ENCODE data around the gene SERPINB1. TPM values are rescaled to one million over a fixed set of nuclear protein-coding genes. Genes with fewer than 3 reads are reported as not detected.

Gene SERPINB1
- total and polyA plus RNA-seq, 3 experiments from 2014 or later: 40.4 to 103 (median 42.4) TPM

GRCh38 chr6:2830183-2830582 is 11.5 kb downstream of the SERPINB1 start:
- Histone ChIP-seq H3K4me3 (ENCODE audit: low read length) (no peak overlapping the region), H3K36me3 (ENCODE audit: insufficient read depth, low read length) (peaks cover 16% of the 10 kb centered on the region), H3K27ac (ENCODE audit: low read depth, low read length) (no peak overlapping the region), H3K4me1 (ENCODE audit: insufficient read depth, low read length) (no peaks in the 10 kb centered on the region), H3K27me3 (ENCODE audit: insufficient read depth, low read length, poor library complexity, severe bottlenecking) (no peaks in the 10 kb centered on the region), H3K9me3 (ENCODE audit: low read length) (no peaks in the 10 kb centered on the region)
- H3K36me3 Mint-ChIP-seq: peaks cover 13 to 35% (median 22%) of the 10 kb centered on the region in 3 donors
- DNase-seq: no peak
- H3K27ac Mint-ChIP-seq: peak overlapping the region in 2 of 8 donors; percentile 45 to 58
- ChIA-PET CTCF (no interaction called here), POLR2A (no interaction called here)
- H3K9me3 Mint-ChIP-seq: no peaks in the 10 kb centered on the region
- no peak overlapping the region for H3K4me3 Mint-ChIP-seq
- H3K4me1 Mint-ChIP-seq: peaks cover 3 to 14% (median 12%) of the 10 kb centered on the region in 3 donors
- H3K27me3 Mint-ChIP-seq: peaks cover 0 to 2% of the 10 kb centered on the region in 2 donors

DNA sequence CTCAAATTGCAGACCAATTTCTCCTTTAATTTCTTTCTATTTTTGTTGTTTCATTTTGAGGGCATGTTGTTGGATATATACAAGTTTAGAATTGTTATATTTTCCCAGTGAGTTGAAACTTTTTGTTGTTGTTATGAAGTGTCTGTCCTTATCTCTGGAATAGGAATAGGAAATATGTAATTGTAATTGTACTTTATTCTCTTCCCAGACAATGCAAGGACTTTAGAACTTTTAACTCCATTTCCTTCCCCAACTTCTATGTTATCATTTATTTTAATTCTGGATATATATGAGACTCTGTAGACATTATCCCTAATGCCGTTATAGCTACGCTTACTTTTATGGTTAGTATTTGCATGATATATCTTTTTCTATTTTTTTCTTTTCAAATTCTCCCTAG is 12.4 kb downstream of the SERPINB1 start:
- H3K27ac Mint-ChIP-seq: peak overlapping the region in 1 of 8 donors; percentile 29
- POLR2A ChIA-PET: interaction anchor here (0.6 kb wide), 1 partner anchor 41 kb away, joined by 3 read pairs; no protein-coding TSS in a partner anchor
- H3K36me3 ChIP-seq (ENCODE audit: insufficient read depth, low read length): peaks cover 11% of the 10 kb centered on the region
- H3K9me3 Mint-ChIP-seq: no peaks in the 10 kb centered on the region
- no peak for DNase-seq
- peaks cover 0 to 2% of the 10 kb centered on the region in 2 donors for H3K27me3 Mint-ChIP-seq
- H3K4me3 Mint-ChIP-seq: no peak overlapping the region
- H3K9me3 ChIP-seq (ENCODE audit: low read length): no peaks in the 10 kb centered on the region
- H3K4me1 ChIP-seq (ENCODE audit: insufficient read depth, low read length): no peaks in the 10 kb centered on the region
- CTCF ChIA-PET: interaction anchor here (1.2 to 2.8 kb wide), 2 partner anchors 13 to 17 kb away, joined by 5 to 8 read pairs; partner anchors contain the start of gene SERPINB1
- H3K36me3 Mint-ChIP-seq: peaks cover 6 to 25% (median 14%) of the 10 kb centered on the region in 3 donors
- H3K27ac ChIP-seq (ENCODE audit: low read depth, low read length): no peak overlapping the region
- H3K4me3 ChIP-seq (ENCODE audit: low read length): no peak overlapping the region
- peaks cover 0 to 5% (median 3%) of the 10 kb centered on the region in 3 donors for H3K4me1 Mint-ChIP-seq
- H3K27me3 ChIP-seq (ENCODE audit: insufficient read depth, low read length, poor library complexity, severe bottlenecking): no peaks in the 10 kb centered on the region

- H3K4me1 Mint-ChIP-seq: peaks cover 0 to 5% (median 0%) of the 10 kb centered on the region in 3 donors
- Histone ChIP-seq H3K27ac (ENCODE audit: low read depth, low read length) (no peak overlapping the region), H3K36me3 (ENCODE audit: insufficient read depth, low read length) (peaks cover 5% of the 10 kb centered on the region), H3K4me1 (ENCODE audit: insufficient read depth, low read length) (no peaks in the 10 kb centered on the region), H3K4me3 (ENCODE audit: low read length) (no peak overlapping the region), H3K9me3 (ENCODE audit: low read length) (no peaks in the 10 kb centered on the region), H3K27me3 (ENCODE audit: insufficient read depth, low read length, poor library complexity, severe bottlenecking) (no peaks in the 10 kb centered on the region)
- DNase-seq: no peak
- POLR2A ChIA-PET: no interaction called here
- H3K9me3 Mint-ChIP-seq: no peaks in the 10 kb centered on the region
- peaks cover 0 to 2% of the 10 kb centered on the region in 2 donors for H3K27me3 Mint-ChIP-seq
- H3K36me3 Mint-ChIP-seq: peaks cover under 1 to 19% (median 10%) of the 10 kb centered on the region in 3 donors
- no peak overlapping the region for H3K27ac Mint-ChIP-seq
- no peak overlapping the region for H3K4me3 Mint-ChIP-seq
- CTCF ChIA-PET: interaction anchor here (1.1 to 2.8 kb wide), 3 partner anchors 13 to 124 kb away, joined by 4 to 8 read pairs (median 5); partner anchors contain the start of gene SERPINB1
Measured at GRCh38 chr6:2828629-2829028, 13.0 kb downstream of the SERPINB1 start.

GRCh38 chr6:2827142-2827541 is 14.5 kb downstream of the SERPINB1 start:
- Histone ChIP-seq H3K4me1 (ENCODE audit: insufficient read depth, low read length) (no peaks in the 10 kb centered on the region), H3K27ac (ENCODE audit: low read depth, low read length) (no peak overlapping the region), H3K4me3 (ENCODE audit: low read length) (no peak overlapping the region), H3K27me3 (ENCODE audit: insufficient read depth, low read length, poor library complexity, severe bottlenecking) (no peaks in the 10 kb centered on the region), H3K9me3 (ENCODE audit: low read length) (no peaks in the 10 kb centered on the region), H3K36me3 (ENCODE audit: insufficient read depth, low read length) (no peaks in the 10 kb centered on the region)
- no peak overlapping the region for H3K27ac Mint-ChIP-seq
- H3K4me3 Mint-ChIP-seq: no peak overlapping the region
- H3K4me1 Mint-ChIP-seq: peaks cover 0 to 5% (median 0%) of the 10 kb centered on the region in 3 donors
- no peaks in the 10 kb centered on the region for H3K9me3 Mint-ChIP-seq
- ChIA-PET CTCF (interaction anchor here (2.8 kb wide), 1 partner anchor 15 kb away, joined by 8 read pairs; the partner anchor contains the start of gene SERPINB1), POLR2A (no interaction called here)
- DNase-seq: no peak
- peaks cover 0 to 2% of the 10 kb centered on the region in 2 donors for H3K27me3 Mint-ChIP-seq
- peaks cover 0 to 10% (median 7%) of the 10 kb centered on the region in 3 donors for H3K36me3 Mint-ChIP-seq

DNA sequence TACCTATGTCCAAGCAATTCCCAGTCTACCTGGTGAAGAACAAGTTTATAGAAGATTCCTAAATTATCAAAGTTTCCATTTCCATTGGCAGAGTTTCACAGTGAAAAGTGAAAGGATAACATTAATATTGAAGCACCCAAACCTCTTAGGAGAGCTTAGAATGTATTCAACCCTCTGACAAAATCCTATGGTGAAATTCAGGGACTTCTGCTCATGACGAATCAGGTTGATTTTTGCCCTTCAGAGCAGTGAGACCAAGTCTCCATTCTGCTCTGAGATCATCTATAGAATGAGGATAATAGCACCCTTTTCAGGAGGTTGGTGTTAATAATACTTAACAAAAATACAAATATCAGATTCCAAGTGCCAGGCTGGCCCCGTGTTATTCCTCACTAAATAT is 15.5 kb downstream of the SERPINB1 start:
- no peak overlapping the region for H3K27ac ChIP-seq (ENCODE audit: low read depth, low read length)
- ChIA-PET POLR2A (no interaction called here), CTCF (interaction anchor here (1.4 kb wide), 1 partner anchor 28 kb away, joined by 3 read pairs; no protein-coding TSS in a partner anchor)
- peak overlapping the region in 1 of 8 donors; percentile 42 for H3K27ac Mint-ChIP-seq
- no peaks in the 10 kb centered on the region for H3K9me3 ChIP-seq (ENCODE audit: low read length)
- no peaks in the 10 kb centered on the region for H3K27me3 Mint-ChIP-seq
- H3K4me3 Mint-ChIP-seq: no peak overlapping the region
- no peak overlapping the region for H3K4me3 ChIP-seq (ENCODE audit: low read length)
- DNase-seq: no peak
- H3K27me3 ChIP-seq (ENCODE audit: insufficient read depth, low read length, poor library complexity, severe bottlenecking): no peaks in the 10 kb centered on the region
- no peaks in the 10 kb centered on the region for H3K9me3 Mint-ChIP-seq
- peaks cover 0 to 5% (median 4%) of the 10 kb centered on the region in 3 donors for H3K36me3 Mint-ChIP-seq
- H3K36me3 ChIP-seq (ENCODE audit: insufficient read depth, low read length): no peaks in the 10 kb centered on the region
- no peaks in the 10 kb centered on the region for H3K4me1 ChIP-seq (ENCODE audit: insufficient read depth, low read length)
- peaks cover 0 to 5% (median 0%) of the 10 kb centered on the region in 3 donors for H3K4me1 Mint-ChIP-seq

DNA sequence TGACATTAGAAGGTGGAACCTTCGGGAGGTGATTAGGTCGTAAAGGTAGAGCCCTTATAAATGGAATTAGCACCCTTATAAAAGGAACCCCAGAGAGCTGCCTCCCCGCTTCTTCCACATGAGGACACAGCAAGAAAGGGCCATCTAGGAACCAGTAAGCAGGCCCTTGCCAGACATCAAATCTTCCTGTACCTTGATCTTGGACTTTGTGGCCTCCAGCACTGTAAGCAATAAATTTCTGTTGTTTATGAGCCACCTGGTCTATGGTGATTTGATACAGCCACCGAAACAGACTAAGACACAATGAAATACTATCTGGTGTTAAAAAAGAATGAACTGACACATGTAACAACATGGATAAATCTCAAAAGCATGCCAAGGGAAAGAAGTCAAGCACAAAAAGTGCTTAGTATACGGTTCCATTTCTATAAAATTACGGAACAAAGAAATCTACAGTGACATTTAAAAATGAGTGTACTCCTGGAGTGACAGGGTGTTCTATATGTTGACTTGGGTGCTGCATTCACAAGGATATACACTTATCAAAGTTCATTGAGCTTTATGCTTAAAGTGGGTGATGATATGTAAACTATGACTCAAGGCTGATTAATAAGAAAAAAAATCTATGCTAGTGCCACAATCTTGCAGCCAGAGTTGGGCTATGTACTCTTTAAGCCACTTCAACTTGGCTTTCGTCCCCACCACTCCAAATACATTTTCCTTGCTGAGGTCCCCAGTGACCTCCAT is 18.4 kb downstream of the SERPINB1 start:
- POLR2A ChIA-PET: interaction anchor here (0.6 kb wide), 1 partner anchor 653 kb away, joined by 3 read pairs; no protein-coding TSS in a partner anchor
- DNase-seq: no peak
- Mint-ChIP-seq H3K4me1 (peaks cover 0 to 2% (median 0%) of the 10 kb centered on the region in 3 donors), H3K4me3 (no peak overlapping the region), H3K36me3 (peaks cover 0 to 3% (median 0%) of the 10 kb centered on the region in 3 donors), H3K9me3 (no peaks in the 10 kb centered on the region), H3K27ac (no peak overlapping the region), H3K27me3 (no peaks in the 10 kb centered on the region)
- no peaks in the 10 kb centered on the region for H3K36me3 ChIP-seq (ENCODE audit: insufficient read depth, low read length)
- no peak overlapping the region for H3K4me3 ChIP-seq (ENCODE audit: low read length)
- CTCF ChIA-PET: no interaction called here
- no peaks in the 10 kb centered on the region for H3K9me3 ChIP-seq (ENCODE audit: low read length)
- H3K27ac ChIP-seq (ENCODE audit: low read depth, low read length): no peak overlapping the region
- no peaks in the 10 kb centered on the region for H3K27me3 ChIP-seq (ENCODE audit: insufficient read depth, low read length, poor library complexity, severe bottlenecking)
- H3K4me1 ChIP-seq (ENCODE audit: insufficient read depth, low read length): no peaks in the 10 kb centered on the region

DNA sequence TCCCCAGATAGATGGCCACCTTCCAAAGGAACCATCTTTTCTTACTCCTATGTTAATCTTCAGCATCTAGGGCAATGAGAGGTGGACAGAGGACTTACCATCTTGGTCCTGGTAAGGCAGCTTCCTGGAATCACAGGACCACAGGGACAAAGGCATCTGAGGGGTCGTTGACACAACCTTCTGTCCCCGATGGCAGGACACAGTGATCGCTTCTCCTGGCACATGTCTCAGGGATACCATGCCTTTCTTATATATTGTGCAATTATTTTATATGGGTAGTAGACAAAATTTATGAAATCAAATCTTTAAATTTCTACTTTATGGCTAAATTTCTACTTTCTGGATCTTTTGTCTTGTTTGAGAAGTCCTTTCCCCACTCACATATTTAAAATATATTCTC is 20.1 kb downstream of the SERPINB1 start:
- H3K27ac Mint-ChIP-seq: no peak overlapping the region
- CTCF ChIA-PET: no interaction called here
- no peak overlapping the region for H3K27ac ChIP-seq (ENCODE audit: low read depth, low read length)
- H3K36me3 Mint-ChIP-seq: peaks cover 1 to 12% (median 3%) of the 10 kb centered on the region in 3 donors
- no peaks in the 10 kb centered on the region for H3K9me3 ChIP-seq (ENCODE audit: low read length)
- no peak overlapping the region for H3K4me3 Mint-ChIP-seq
- no peaks in the 10 kb centered on the region for H3K27me3 Mint-ChIP-seq
- H3K27me3 ChIP-seq (ENCODE audit: insufficient read depth, low read length, poor library complexity, severe bottlenecking): no peaks in the 10 kb centered on the region
- H3K4me1 Mint-ChIP-seq: peaks cover 0 to 6% (median 0%) of the 10 kb centered on the region in 3 donors
- H3K4me1 ChIP-seq (ENCODE audit: insufficient read depth, low read length): no peaks in the 10 kb centered on the region
- H3K4me3 ChIP-seq (ENCODE audit: low read length): no peak overlapping the region
- no peak for DNase-seq
- POLR2A ChIA-PET: no interaction called here
- no peaks in the 10 kb centered on the region for H3K36me3 ChIP-seq (ENCODE audit: insufficient read depth, low read length)
- H3K9me3 Mint-ChIP-seq: peaks cover 5 to 10% (median 6%) of the 10 kb centered on the region in 5 donors

DNA sequence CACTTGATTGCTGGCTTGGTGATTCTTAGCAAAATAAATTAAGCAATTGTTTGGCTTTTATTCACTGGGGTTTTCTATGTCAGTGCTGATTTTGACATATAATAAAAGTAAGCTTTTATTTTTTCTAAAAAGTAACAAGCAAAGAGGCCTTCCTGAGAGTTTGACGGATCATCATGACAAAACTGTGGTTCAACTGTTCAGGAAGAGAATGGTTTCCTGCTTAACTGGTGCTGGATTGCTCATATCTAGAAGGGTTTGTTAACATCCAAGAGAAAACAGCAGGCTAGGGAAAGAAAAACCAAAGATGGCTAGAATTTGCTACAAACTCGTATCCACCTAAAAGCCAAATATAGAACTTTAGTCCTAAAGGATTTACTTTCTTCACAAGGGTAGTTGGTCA is 21.2 kb downstream of the SERPINB1 start:
- CTCF ChIA-PET: no interaction called here

More for the DNA sequence above, 21.2 kb downstream of the SERPINB1 start:
- H3K9me3 ChIP-seq (ENCODE audit: low read length): peaks cover 7% of the 10 kb centered on the region
- no peaks in the 10 kb centered on the region for H3K27me3 Mint-ChIP-seq
- DNase-seq: no peak
- H3K4me3 ChIP-seq (ENCODE audit: low read length): no peak overlapping the region
- peaks cover 10 to 22% (median 16%) of the 10 kb centered on the region in 5 donors for H3K9me3 Mint-ChIP-seq
- H3K27me3 ChIP-seq (ENCODE audit: insufficient read depth, low read length, poor library complexity, severe bottlenecking): no peaks in the 10 kb centered on the region
- POLR2A ChIA-PET: no interaction called here
- H3K4me3 Mint-ChIP-seq: no peak overlapping the region
- no peaks in the 10 kb centered on the region for H3K36me3 ChIP-seq (ENCODE audit: insufficient read depth, low read length)
- no peak overlapping the region for H3K27ac ChIP-seq (ENCODE audit: low read depth, low read length)
- no peak overlapping the region for H3K27ac Mint-ChIP-seq
- H3K4me1 Mint-ChIP-seq: peaks cover 0 to 6% (median 0%) of the 10 kb centered on the region in 3 donors
- H3K4me1 ChIP-seq (ENCODE audit: insufficient read depth, low read length): no peaks in the 10 kb centered on the region
- H3K36me3 Mint-ChIP-seq: peaks cover 3 to 22% (median 5%) of the 10 kb centered on the region in 3 donors
